Panc1 (cell line): ENCODE data around the gene MMP15. TPM values are rescaled to one million over a fixed set of nuclear protein-coding genes. Genes with fewer than 3 reads are reported as not detected.

Experiments
- ATAC-seq: fragments of 200-7000 bp; cut with Tn5 transposase; 2 replicates; pipeline ENCODE4 v1.9.1; 2020; ENCODE audit warnings: mild to moderate bottlenecking, moderate library complexity
- BruUV-seq: library from RNA; stranded (reverse); fragments of 400-500 nt; replicated peaks from 2 replicates; lab custom pipeline; 2021; lab: Mats Ljungman, UMichigan
- CTCF ChIA-PET: fragments of 300-600 bp; sonication (Branson Sonifier 250); formaldehyde crosslinking; loops from one replicate; lab custom pipeline; 2022; ENCODE audit warnings: antibody characterized with exemption; lab: Charles Lee
- POLR2A ChIA-PET: fragments of 300-600 bp; sonication (Branson Sonifier 250); formaldehyde crosslinking; loops from one replicate; lab custom pipeline; 2022; ENCODE audit warnings: antibody characterized with exemption; lab: Charles Lee
- DNase-seq: peaks from one replicate; pipeline ENCODE4 v3.0.0-alpha.2; 2010; ENCODE audit warnings: low read depth, low spot score
- H3K27ac ChIP-seq: 2 replicates; pipeline ENCODE4 v1.5.1; 2011; ENCODE audit warnings: mild to moderate bottlenecking, low read length, inconsistent platforms
- H3K27me3 ChIP-seq: fragments of 200-500 bp; sonication (Bioruptor generic); 2 replicates; pipeline ENCODE4 v1.6.0; 2014; ENCODE audit warnings: low read length, inconsistent platforms; ENCODE audit not compliant: control insufficient read depth, insufficient read depth
- H3K36me3 ChIP-seq: fragments of 200-500 bp; sonication (Bioruptor generic); 2 replicates; pipeline ENCODE4 v1.5.1; 2014; ENCODE audit warnings: inconsistent platforms, mild to moderate bottlenecking, low read length, moderate library complexity; ENCODE audit not compliant: control insufficient read depth, insufficient read depth
- H3K4me1 ChIP-seq: 2 replicates; pipeline ENCODE4 v1.5.1; 2011; ENCODE audit warnings: inconsistent platforms, mild to moderate bottlenecking, low read length, moderate library complexity; ENCODE audit not compliant: control insufficient read depth, insufficient read depth
- H3K4me3 ChIP-seq, 2 experiments: 2 replicates each; pipeline ENCODE4 v1.5.1; 2011 to 2012; ENCODE audit warnings: low read depth in 2 of 2, low read length in 2 of 2, mild to moderate bottlenecking in 2 of 2, inconsistent platforms in 1 of 2, moderate library complexity in 1 of 2
- H3K9me3 ChIP-seq: fragments of 200-500 bp; sonication (Bioruptor generic); 2 replicates; pipeline ENCODE4 v1.5.1; 2014; ENCODE audit warnings: low read depth, mild to moderate bottlenecking, inconsistent platforms, low read length, moderate library complexity; ENCODE audit not compliant: control insufficient read depth, insufficient read depth
- POLR2AphosphoS5 ChIP-seq: IDR thresholded peaks from 2 replicates; pipeline ENCODE4 v1.6.1; 2012; ENCODE audit warnings: mild to moderate bottlenecking, low read depth, low read length, moderate library complexity
- REST ChIP-seq, 2 experiments: IDR thresholded peaks; 2 replicates each; pipeline ENCODE4 v1.6.1; 2011 to 2012; ENCODE audit warnings: low read depth in 2 of 2, control low read depth in 1 of 2, low read length in 1 of 2, mild to moderate bottlenecking in 1 of 2, moderate library complexity in 1 of 2; ENCODE audit not compliant: insufficient read depth in 1 of 2
- SIN3A ChIP-seq: IDR thresholded peaks from 2 replicates; pipeline ENCODE4 v1.6.1; 2012; ENCODE audit warnings: low read depth, mild to moderate bottlenecking, low read length, moderate library complexity, borderline replicate concordance; ENCODE audit not compliant: insufficient read depth
- TCF7L2 ChIP-seq: IDR thresholded peaks from 2 replicates; pipeline ENCODE4 v1.6.1; 2011; ENCODE audit warnings: mild to moderate bottlenecking, low read depth, low read length, inconsistent platforms
- in situ Hi-C: cut with HindIII; loops from 2 replicates; pipeline ENCODE4 v1.10.0; 2016; ENCODE audit warnings: low sequenced_read_pairs, low pct_unique_long_range_greater_than_20kb
- intact Hi-C: fragments of 100-400 bp; cut with micrococcal nuclease; formaldehyde crosslinking; loops from one replicate; pipeline ENCODE4 v1.10.0; 2022; ENCODE audit not compliant: unreplicated experiment
- total RNA-seq: library from RNA; stranded (reverse); gene quantifications from one replicate; pipeline ENCODE4 v1.2.1, GENCODE V29; 2021; ENCODE audit not compliant: unreplicated experiment
- TF ChIP-seq, protein P1 (sequence below): fragments of 450-650 bp; IDR thresholded peaks from 2 replicates; pipeline ENCODE4 v1.5.1; 2017; ENCODE audit warnings: mild to moderate bottlenecking

MMP15 gene
- total RNA-seq, 1 experiment from 2014 or later: 10.9 TPM

GRCh38 chr16:58009856-58010416, 15.6 kb upstream of the MMP15 start:
- no peaks in the 10 kb centered on the region for H3K9me3 ChIP-seq
- ChIA-PET POLR2A (no interaction called here), CTCF (no interaction called here)
- no peaks in the 10 kb centered on the region for H3K4me1 ChIP-seq
- TF ChIP-seq SIN3A (no peak), TCF7L2 (no peak), REST (IDR thresholded peaks at IDR 0.05; ENCODE audit: insufficient read depth in 1 of 2, low read depth in 2 of 2, low read length in 1 of 2) (no peak), POLR2AphosphoS5 (no peak)
- TF ChIP-seq, protein P1, sequence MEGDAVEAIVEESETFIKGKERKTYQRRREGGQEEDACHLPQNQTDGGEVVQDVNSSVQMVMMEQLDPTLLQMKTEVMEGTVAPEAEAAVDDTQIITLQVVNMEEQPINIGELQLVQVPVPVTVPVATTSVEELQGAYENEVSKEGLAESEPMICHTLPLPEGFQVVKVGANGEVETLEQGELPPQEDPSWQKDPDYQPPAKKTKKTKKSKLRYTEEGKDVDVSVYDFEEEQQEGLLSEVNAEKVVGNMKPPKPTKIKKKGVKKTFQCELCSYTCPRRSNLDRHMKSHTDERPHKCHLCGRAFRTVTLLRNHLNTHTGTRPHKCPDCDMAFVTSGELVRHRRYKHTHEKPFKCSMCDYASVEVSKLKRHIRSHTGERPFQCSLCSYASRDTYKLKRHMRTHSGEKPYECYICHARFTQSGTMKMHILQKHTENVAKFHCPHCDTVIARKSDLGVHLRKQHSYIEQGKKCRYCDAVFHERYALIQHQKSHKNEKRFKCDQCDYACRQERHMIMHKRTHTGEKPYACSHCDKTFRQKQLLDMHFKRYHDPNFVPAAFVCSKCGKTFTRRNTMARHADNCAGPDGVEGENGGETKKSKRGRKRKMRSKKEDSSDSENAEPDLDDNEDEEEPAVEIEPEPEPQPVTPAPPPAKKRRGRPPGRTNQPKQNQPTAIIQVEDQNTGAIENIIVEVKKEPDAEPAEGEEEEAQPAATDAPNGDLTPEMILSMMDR: no peak
- in situ Hi-C loops: loop anchor here (25.0 kb wide), 1 partner anchor 102 kb away; no protein-coding TSS in a partner anchor
- no peaks in the 10 kb centered on the region; the same call in 1 of the 2 replicates for H3K36me3 ChIP-seq
- no peak for ATAC-seq
- H3K27me3 ChIP-seq: no peaks in the 10 kb centered on the region
- H3K27ac ChIP-seq: no peak overlapping the region
- H3K4me3 ChIP-seq: no peak overlapping the region
- BruUV-seq: no TSS peak
- intact Hi-C loops: loop anchor here (10.0 kb wide), 1 partner anchor 255 kb away; no protein-coding TSS in a partner anchor
- no peak for DNase-seq

GRCh38 chr16:58010886-58011285, 14.7 kb upstream of the MMP15 start:
- POLR2A ChIA-PET: no interaction called here
- no peak for ATAC-seq
- CTCF ChIA-PET: no interaction called here
- Histone ChIP-seq H3K4me1 (no peaks in the 10 kb centered on the region), H3K9me3 (no peaks in the 10 kb centered on the region), H3K27me3 (no peaks in the 10 kb centered on the region), H3K27ac (no peak overlapping the region), H3K4me3 (no peak overlapping the region), H3K36me3 (no peaks in the 10 kb centered on the region; the same call in 1 of the 2 replicates)
- in situ Hi-C loops: loop anchor here (25.0 kb wide), 1 partner anchor 101 kb away; no protein-coding TSS in a partner anchor
- TF ChIP-seq, protein P1: no peak
- no peak for TF ChIP-seq POLR2AphosphoS5
- TF ChIP-seq REST (IDR thresholded peaks at IDR 0.05; ENCODE audit: insufficient read depth in 1 of 2, low read depth in 2 of 2, low read length in 1 of 2): no peak
- TF ChIP-seq TCF7L2: no peak
- TF ChIP-seq SIN3A: no peak
- BruUV-seq: no TSS peak
- DNase-seq: no peak
- intact Hi-C loops: no loop called here
